NCI-H446 (cell line): ENCODE data around the gene PLEKHM1.

Source experiments
- DNase-seq, 2 experiments: peaks; one replicate each; lab custom pipeline; 2025; lab: John Stamatoyannopoulos, UW

Gene PLEKHM1

GRCh38 chr17:45398800-45399199 is 91.7 kb downstream of the PLEKHM1 start:
- no peak for DNase-seq

DNA sequence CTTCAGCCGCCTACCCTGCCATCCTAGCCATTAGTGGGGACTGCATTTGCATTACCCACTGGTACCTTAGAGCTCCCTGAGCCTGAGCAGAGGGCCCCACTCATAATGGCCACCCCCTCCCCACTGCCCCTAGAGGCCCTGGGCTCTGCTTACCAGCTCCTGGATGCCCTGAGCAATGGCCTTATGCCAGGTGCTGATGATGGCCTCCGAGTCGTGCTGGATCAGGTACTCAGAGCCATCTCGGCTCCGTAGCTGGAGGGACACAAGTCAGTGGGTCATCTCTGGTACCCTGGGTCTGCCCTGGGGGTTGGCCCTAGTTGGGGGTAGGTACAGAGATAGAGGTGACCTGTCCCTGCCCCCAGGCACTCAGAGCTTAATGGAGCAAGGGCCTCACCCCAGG is 92.7 kb downstream of the PLEKHM1 start:
- DNase-seq = no peak

DNA sequence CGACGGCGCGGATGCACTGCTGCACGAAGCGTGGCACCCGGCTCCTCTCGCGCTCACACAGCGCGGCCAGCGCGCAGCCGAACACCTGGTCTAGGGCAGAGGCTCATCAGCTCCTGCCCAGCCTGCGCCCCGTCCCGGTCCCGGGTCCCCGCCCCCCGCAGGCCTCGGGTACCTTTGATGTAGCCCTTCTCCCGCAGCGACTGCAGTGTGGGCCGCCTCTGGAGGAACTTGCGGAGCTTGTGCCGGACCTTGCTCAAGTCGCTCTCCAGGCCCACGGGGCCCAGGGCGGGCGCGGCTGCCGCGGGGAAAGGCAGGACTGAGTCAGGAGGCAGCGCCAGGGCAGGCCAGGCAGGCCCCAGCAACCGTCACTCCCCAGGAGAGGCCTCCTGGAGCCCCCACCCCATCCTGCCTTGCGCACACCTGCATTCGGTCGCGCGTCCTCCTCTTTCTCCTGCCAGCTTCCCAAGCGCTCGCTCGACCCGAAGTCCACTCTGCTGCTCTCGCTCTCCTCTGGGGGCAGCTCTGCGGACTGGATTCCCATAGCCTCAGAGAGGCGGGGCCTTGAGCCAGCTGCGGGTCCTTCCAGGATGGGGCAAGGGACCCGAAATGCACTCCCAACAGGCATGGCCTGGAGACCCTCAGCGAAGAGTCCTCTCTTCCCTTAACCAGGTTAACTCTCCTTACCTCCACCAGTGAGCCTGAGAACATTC is 93.9 kb downstream of the PLEKHM1 start:
- DNase-seq = no peak

- no peak for DNase-seq
Measured at GRCh38 chr17:45395569-45396415, 94.7 kb downstream of the PLEKHM1 start.

DNA sequence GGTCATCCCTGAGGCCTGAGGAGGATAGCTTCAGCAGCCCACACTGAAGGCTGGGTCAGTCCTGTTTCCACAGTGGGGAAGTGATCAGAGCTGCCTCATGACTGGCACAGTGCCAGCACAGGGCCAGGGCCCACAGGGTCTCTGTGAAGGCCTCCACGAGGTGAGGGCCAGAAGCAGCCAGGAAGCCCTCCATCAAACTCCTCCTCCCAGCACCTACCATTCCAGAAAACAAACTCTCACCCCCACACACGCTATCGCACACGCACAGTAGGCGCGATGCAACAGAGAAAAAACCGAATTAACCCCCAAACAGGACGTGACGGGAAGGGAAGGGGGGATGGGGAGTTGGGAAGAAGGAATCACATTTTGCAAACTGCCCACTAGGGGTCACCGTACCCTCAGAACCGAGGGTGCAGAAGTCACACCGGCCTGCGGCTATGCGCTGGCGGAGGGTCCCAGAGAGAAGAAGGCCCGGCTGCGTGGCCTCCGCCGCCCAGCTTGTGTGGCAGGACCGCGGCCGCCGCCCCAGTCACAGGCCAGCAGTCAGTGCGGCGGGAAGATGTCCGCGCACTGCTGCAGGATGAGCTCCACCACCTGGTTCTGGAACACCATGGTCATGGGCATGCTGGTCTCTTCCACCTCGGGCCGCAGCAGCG is 95.5 kb downstream of the PLEKHM1 start:
- DNase-seq = peak in 1 of 2 experiments; percentile 67

DNA sequence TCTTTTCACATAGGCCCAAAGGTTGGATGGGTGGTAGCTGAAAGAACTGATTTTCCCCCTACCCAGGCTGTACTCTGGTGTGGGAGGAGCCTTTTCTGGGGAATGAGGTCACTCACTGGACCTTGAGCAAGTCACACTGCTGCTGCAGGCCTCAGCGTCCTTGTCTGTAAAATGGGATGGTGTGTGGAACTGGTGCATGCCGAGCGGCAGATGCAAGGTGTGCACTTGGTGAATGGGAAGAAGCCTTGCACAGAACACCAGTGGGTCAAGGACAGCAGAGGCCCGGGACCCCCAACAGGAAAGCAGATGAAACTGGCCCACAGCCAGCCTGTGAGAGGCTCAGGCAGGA is 96.0 kb downstream of the PLEKHM1 start:
- DNase-seq = no peak

GRCh38 chr17:45394091-45394490 is 96.4 kb downstream of the PLEKHM1 start:
- no peak for DNase-seq

DNA sequence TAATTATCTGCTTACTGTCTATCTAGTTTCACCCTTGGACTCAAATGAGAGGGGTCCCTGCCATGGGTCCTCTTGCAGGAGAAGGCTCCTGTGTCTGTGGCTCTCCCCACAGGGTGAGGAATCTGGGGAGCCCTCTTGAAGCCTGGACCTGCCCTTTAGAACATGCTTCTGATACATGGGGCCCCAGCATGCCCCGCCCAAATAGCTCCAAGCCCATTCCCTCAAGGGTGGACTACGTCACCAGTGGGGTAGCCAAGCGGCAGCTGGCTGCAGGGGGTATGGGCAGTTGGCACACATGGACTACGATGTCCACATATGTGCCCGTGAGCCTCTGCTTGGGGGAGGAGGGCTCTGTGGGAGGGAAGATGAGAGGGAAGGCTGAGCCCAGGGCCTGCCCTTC is 97.1 kb downstream of the PLEKHM1 start:
- no peak for DNase-seq

- no peak for DNase-seq
Measured at GRCh38 chr17:45391918-45392317, 98.6 kb downstream of the PLEKHM1 start.

DNA sequence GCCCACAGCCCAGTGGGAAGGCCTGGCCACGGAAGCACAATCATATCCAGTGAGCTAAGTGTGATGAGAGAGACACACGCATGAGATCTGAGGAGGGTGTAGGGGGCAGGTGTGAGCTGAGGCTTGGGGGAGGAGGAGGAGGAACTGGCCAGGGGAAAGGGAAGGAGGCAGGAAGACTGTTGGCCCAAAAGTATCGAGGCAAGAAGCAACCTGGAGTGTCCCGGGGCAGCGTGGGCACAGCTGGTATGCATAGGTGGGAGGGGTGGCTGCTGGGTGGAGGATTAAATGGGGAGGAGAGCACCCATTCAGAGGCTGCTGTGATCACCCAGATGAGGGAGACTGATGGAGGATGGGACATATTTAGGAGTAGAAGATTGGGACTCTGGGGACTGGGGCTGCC is 99.2 kb downstream of the PLEKHM1 start:
- no peak for DNase-seq

DNA sequence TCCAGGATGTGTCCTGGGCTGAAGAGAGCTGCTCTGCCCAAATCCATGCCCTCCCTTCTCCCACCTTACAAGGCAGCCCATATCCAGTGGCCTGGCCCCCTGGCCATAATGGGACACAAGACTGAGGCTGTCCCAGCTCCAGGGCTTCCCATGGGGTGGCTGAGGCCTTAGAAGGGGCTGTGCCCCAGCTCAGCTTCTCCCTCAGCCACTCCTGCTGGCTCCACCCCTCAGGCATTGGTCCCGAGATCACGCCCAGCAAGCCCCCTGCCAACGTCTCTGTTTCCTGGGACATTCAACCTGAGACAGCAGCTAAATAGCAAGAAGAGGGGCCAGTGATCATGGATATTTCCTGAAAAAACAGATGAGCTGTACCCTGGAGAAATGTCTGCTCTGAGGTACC is 101.2 kb downstream of the PLEKHM1 start:
- DNase-seq = no peak

DNA sequence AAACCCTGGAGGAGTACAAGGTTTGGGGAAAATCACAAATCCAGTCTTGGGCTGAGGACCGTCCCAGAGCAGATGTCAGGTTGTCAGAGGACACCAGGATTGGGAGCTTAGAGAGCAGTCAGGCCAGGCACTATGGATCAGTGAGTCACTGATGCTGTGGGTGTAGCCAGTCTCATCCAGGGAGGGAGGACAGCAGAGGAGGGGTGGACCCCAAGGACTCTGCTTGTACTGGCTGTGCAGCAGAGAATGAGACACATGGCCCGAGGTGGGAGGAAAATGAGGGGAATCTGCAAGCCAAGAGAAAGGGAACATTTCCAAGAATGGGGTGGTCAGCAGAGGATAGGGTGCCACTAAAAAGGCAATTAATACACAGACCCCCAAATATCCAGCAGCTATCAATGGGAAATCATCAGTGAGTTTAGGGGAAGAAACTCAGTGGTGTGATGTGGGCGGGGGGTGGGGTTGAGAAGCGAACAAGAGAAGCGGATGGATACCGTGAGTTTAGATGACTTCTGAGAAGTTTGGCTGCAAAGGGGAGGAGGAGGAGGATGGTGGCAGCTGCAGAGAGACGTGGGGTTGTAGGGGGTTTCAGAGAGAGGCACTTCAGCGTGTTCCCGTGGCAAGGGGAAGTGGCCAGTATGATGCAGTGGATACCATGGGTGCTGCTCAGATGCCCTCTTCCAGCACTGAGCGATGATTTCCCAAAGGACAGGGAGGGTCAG is 101.8 kb downstream of the PLEKHM1 start:
- no peak for DNase-seq

DNA sequence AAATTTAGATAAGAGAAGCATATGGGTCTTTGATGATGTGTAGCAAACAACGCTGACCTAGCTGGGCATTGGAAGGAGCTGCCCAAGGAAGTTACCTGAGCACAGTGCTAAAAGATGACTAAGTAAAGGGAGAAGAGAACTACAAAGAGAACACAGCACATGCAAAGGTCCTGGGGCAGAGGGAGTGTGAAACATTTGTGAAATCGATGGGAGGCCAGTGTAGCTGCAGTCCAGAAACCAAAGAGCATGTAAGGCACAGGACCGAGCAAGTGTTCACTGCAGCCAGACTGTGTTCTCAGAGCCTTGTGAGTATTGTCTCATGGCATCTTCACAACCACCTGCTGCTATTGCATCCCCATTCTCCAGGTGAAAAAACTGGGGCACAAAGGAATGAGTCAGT is 102.8 kb downstream of the PLEKHM1 start:
- no peak for DNase-seq

GRCh38 chr17:45386178-45386577 is 104.3 kb downstream of the PLEKHM1 start:
- no peak for DNase-seq
